Measurements from ENCODE around the gene CHML. TPM values are rescaled to one million over a fixed set of nuclear protein-coding genes. Genes with fewer than 3 reads are reported as not detected.

The CHML gene
- total RNA-seq, 1 donor from 2014 or later, result 24.8 TPM

GRCh38 chr1:241610056-241610815, 29.9 kb downstream of the CHML start:
- DNase-seq (ENCODE audit: extremely low spot score, unreplicated experiment), result no peak
- H3K4me3 Mint-ChIP-seq, result no peak overlapping the region
- peaks cover 3% of the 10 kb centered on the region for H3K4me1 Mint-ChIP-seq (ENCODE audit: unreplicated experiment)
- H3K9me3 Mint-ChIP-seq, result no peaks in the 10 kb centered on the region
- TF ChIP-seq CTCF (conservative IDR thresholded peaks at IDR 0.05), result no peak
- H3K27ac Mint-ChIP-seq, result no peak overlapping the region
- no peaks in the 10 kb centered on the region for H3K27me3 Mint-ChIP-seq
- no peaks in the 10 kb centered on the region for H3K36me3 Mint-ChIP-seq

- DNase-seq (ENCODE audit: extremely low spot score, unreplicated experiment), result no peak
- Mint-ChIP-seq H3K36me3 (peaks cover under 1% of the 10 kb centered on the region), H3K9me3 (no peaks in the 10 kb centered on the region), H3K4me1 (ENCODE audit: unreplicated experiment) (peaks cover 3% of the 10 kb centered on the region), H3K27ac (no peak overlapping the region), H3K27me3 (no peaks in the 10 kb centered on the region), H3K4me3 (no peak overlapping the region)
- TF ChIP-seq CTCF (conservative IDR thresholded peaks at IDR 0.05), result no peak
Observed at GRCh38 chr1:241608379-241609033, 31.7 kb downstream of the CHML start.

GRCh38 chr1:241607497-241607896, 32.7 kb downstream of the CHML start:
- no peaks in the 10 kb centered on the region for H3K27me3 Mint-ChIP-seq
- H3K4me3 Mint-ChIP-seq, result no peak overlapping the region
- DNase-seq (ENCODE audit: extremely low spot score, unreplicated experiment), result no peak
- H3K36me3 Mint-ChIP-seq, result peaks cover 10% of the 10 kb centered on the region
- no peak overlapping the region for H3K27ac Mint-ChIP-seq
- H3K9me3 Mint-ChIP-seq, result no peaks in the 10 kb centered on the region
- peaks cover 3% of the 10 kb centered on the region for H3K4me1 Mint-ChIP-seq (ENCODE audit: unreplicated experiment)
- no peak for TF ChIP-seq CTCF (conservative IDR thresholded peaks at IDR 0.05)

GRCh38 chr1:241606544-241606943, 33.6 kb downstream of the CHML start:
- H3K4me1 Mint-ChIP-seq (ENCODE audit: unreplicated experiment), result peaks cover 3% of the 10 kb centered on the region
- no peak overlapping the region for H3K4me3 Mint-ChIP-seq
- no peak overlapping the region for H3K27ac Mint-ChIP-seq
- no peak for TF ChIP-seq CTCF (conservative IDR thresholded peaks at IDR 0.05)
- peaks cover 18% of the 10 kb centered on the region for H3K36me3 Mint-ChIP-seq
- no peaks in the 10 kb centered on the region for H3K27me3 Mint-ChIP-seq
- H3K9me3 Mint-ChIP-seq, result no peaks in the 10 kb centered on the region
- no peak for DNase-seq (ENCODE audit: extremely low spot score, unreplicated experiment)

GRCh38 chr1:241605146-241605805, 34.9 kb downstream of the CHML start:
- no peak overlapping the region for H3K4me3 Mint-ChIP-seq
- DNase-seq (ENCODE audit: extremely low spot score, unreplicated experiment), result no peak
- H3K27ac Mint-ChIP-seq, result no peak overlapping the region
- H3K4me1 Mint-ChIP-seq (ENCODE audit: unreplicated experiment), result peaks cover 3% of the 10 kb centered on the region
- H3K9me3 Mint-ChIP-seq, result no peaks in the 10 kb centered on the region
- peaks cover 18% of the 10 kb centered on the region for H3K36me3 Mint-ChIP-seq
- no peaks in the 10 kb centered on the region for H3K27me3 Mint-ChIP-seq
- peak; percentile 62 for TF ChIP-seq CTCF (conservative IDR thresholded peaks at IDR 0.05)
